Epithelial cell of esophagus (primary cell): ENCODE measurements around the gene HSPG2.
"Not testable (repeated sequence)": the region's sequence is repeated elsewhere in the genome, so short reads cannot be mapped to it uniquely, and the experiment has no call there.

Experiments used
- DNase-seq: peaks from one replicate; pipeline ENCODE4 v3.0.0; 2010; ENCODE audit warnings: low read depth
- H3K4me3 ChIP-seq: 2 replicates; pipeline ENCODE4 v1.5.1; 2011; ENCODE audit warnings: mild to moderate bottlenecking, low read length, control low read depth
- TF ChIP-seq, protein P1 (sequence below): IDR thresholded peaks from 2 replicates; pipeline ENCODE4 v1.5.1; 2011; ENCODE audit warnings: low read depth, mild to moderate bottlenecking, low read length, control low read depth, inconsistent platforms; ENCODE audit not compliant: insufficient read depth; ENCODE audit errors: missing control alignments

Gene HSPG2

GRCh38 chr1:21793104-21793503 is 144.0 kb downstream of the HSPG2 start:
- no peak overlapping the region for H3K4me3 ChIP-seq
- DNase-seq = no peak
- TF ChIP-seq, protein P1, sequence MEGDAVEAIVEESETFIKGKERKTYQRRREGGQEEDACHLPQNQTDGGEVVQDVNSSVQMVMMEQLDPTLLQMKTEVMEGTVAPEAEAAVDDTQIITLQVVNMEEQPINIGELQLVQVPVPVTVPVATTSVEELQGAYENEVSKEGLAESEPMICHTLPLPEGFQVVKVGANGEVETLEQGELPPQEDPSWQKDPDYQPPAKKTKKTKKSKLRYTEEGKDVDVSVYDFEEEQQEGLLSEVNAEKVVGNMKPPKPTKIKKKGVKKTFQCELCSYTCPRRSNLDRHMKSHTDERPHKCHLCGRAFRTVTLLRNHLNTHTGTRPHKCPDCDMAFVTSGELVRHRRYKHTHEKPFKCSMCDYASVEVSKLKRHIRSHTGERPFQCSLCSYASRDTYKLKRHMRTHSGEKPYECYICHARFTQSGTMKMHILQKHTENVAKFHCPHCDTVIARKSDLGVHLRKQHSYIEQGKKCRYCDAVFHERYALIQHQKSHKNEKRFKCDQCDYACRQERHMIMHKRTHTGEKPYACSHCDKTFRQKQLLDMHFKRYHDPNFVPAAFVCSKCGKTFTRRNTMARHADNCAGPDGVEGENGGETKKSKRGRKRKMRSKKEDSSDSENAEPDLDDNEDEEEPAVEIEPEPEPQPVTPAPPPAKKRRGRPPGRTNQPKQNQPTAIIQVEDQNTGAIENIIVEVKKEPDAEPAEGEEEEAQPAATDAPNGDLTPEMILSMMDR = no peak

- DNase-seq = no peak
- TF ChIP-seq, protein P1 = no peak
- no peak overlapping the region for H3K4me3 ChIP-seq
These were observed 150.5 kb downstream of the HSPG2 start for GRCh38 chr1:21786640-21787039.

DNA sequence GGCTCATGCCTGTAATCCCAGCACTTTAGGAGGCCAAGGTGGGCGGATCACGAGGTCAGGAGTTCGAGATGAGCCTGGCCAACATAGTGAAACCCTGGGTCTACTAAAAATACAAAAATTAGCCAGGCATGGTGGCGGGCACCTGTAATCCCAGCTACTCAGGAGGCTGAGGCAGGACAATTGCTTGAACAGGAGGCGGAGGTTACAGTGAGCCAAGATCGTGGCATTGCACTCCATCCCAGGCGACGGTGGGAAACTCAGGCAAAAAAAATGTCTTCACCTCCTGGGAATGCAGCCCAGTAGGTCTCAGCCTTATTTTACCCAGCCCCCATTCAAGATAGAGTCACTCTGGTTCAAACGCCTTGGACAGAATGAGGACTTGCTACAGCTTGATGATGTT is 151.3 kb downstream of the HSPG2 start:
- not testable (repeated sequence) for H3K4me3 ChIP-seq, DNase-seq

- DNase-seq = no peak
- TF ChIP-seq, protein P1 = no peak
- peak overlapping the region; percentile 96 for H3K4me3 ChIP-seq
These were observed 153.2 kb downstream of the HSPG2 start for GRCh38 chr1:21783679-21784603.

DNA sequence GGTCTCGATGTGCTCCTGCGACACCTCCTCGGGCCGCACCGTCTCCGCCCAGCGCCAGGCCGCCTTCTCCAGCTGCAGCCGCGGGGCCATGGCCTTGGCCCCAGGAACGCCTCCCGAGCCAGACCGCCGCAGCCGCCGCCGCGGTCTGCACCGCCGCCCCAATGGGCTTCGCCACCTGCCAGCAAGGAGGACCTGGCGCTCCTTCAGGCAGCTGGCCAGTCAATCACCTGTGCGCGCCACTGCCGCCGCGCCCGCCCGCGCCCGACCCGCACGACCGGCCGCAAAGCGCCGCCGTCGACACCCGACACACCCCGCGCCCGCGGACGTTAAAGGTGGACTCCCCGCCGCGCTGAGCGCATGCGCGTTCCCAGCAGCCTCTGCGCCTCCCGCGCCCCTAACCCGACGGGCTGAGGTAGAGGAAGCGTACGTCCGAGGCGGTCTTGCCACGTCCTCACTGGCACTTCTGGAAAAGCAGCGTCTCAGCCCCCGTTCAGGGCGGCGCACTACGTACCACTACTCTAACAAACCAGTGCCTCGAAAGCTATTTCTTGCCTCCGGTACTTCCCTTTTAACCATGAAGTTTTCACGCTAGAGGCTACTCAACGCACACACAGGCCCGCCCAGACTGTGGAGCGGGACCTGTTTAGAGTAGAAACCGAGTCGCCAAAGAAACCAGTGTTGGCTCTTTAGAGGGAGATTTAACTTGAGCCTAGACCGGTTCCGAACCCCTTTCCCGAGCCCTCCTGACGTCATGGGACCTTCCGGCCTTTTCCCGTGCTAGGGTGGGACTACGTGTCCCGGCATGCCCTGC is 154.0 kb downstream of the HSPG2 start, which contains the start of gene USP48:
Gene USP48, minus strand, starts transcription at position 282 of the 811 bp plus-strand sequence. Its CDS starts 192 bp downstream, at position 90.
- peak; percentile 96 for DNase-seq
- TF ChIP-seq, protein P1 = no peak
- peak within 1 kb of the TSS; percentile 96 for H3K4me3 ChIP-seq

DNA sequence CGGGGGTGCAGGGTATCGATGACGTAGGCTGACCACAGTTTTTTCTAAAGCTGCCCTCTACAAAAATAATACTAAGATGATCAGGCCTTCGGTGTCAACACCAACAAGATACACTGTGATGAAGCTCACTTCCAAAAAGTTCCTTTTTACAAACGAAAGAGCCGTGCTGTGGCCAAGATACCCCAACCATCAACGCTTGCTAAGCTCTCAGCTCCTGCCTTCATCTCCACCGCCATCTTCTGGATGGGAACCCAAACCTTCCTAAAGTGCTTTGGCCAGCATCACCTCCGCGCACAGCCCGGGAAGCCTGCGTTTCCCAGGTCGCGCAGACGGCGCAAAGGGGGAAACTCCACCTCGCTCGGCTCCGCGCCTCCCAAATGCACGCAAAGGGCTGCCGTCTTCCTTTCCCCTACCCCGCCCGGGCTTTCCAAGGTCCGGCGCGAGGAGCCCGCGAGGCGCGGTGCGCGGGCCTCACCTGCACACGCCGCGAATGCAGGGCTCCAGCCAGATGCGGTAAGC is 154.7 kb downstream of the HSPG2 start:
- TF ChIP-seq, protein P1 = peak; percentile 43
- DNase-seq = peak; percentile 71
- peak overlapping the region; percentile 96 for H3K4me3 ChIP-seq

- peak; percentile 43 for DNase-seq
- peak overlapping the region; percentile 96 for H3K4me3 ChIP-seq
- TF ChIP-seq, protein P1 = no peak
These were observed 155.2 kb downstream of the HSPG2 start for GRCh38 chr1:21781815-21782348.
